ENCODE data around the gene IL18R1. TPM values are rescaled to one million over a fixed set of nuclear protein-coding genes. Genes with fewer than 3 reads are reported as not detected.

Gene IL18R1
- total RNA-seq, 3 donors from 2014 or later, result 3.9 to 6.1 (median 5.2) TPM

DNA sequence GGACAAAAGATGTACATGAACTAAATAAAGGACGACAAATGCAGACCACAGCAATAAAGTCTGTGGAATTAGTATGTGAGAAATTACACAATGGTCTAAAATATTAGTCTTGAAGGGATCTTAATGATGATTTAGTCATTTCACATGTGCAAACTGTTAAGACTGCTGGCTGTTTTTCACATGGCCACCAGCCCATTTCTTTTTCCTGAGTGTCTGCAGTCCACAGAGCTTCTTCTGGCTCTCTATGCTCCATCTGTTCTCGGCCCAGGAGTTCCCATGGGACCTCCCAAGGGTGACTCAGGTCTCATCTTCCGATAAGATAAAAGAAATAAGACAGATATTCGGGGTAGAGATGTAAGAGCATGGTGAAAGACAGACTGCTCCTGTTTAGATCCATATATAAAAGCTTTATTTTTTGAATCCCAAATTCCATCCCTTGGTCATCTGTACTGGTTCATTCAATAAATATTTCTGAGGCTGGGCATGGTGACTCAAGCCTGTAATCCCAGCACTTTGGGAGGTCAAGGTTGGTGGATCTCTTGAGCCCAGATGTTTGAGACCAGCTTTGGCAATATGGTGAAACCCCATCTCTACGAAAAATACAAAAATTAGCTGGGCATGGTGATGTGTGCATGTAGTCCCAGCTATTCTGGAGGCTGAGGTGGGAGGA is 24.1 kb upstream of the IL18R1 start:
- H3K4me3 ChIP-seq, result no peak overlapping the region
- H3K4me1 ChIP-seq (ENCODE audit: low read depth), result no peaks in the 10 kb centered on the region
- DNase-seq, result no peak
- TF ChIP-seq, protein P1, sequence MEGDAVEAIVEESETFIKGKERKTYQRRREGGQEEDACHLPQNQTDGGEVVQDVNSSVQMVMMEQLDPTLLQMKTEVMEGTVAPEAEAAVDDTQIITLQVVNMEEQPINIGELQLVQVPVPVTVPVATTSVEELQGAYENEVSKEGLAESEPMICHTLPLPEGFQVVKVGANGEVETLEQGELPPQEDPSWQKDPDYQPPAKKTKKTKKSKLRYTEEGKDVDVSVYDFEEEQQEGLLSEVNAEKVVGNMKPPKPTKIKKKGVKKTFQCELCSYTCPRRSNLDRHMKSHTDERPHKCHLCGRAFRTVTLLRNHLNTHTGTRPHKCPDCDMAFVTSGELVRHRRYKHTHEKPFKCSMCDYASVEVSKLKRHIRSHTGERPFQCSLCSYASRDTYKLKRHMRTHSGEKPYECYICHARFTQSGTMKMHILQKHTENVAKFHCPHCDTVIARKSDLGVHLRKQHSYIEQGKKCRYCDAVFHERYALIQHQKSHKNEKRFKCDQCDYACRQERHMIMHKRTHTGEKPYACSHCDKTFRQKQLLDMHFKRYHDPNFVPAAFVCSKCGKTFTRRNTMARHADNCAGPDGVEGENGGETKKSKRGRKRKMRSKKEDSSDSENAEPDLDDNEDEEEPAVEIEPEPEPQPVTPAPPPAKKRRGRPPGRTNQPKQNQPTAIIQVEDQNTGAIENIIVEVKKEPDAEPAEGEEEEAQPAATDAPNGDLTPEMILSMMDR (IDR thresholded peaks at IDR 0.05), result no peak
- H3K9me3 ChIP-seq, result no peaks in the 10 kb centered on the region
- H3K36me3 ChIP-seq (ENCODE audit: low read depth), result no peaks in the 10 kb centered on the region
- intact Hi-C loops (cut with DNase I, micrococcal nuclease), result no loop called here
- no peak for ATAC-seq

DNA sequence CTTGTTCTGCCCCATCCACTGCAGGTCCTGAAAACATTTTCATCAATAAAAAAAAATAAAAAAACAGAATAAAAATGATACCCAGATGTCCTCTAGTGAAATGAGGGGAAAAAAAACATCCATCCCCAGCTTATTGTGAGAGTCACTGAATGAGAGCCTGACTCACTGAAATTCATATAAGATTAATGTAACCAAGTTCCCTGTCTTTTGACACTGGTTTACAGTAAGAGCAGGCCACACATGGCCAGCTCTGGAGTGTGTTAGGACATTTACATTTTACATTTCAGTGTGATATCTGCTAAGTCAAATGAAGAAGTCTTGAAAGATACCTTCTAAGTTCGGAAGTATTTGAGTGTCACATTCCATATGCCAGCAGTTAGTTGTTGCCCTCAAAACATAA is 21.1 kb upstream of the IL18R1 start:
- Histone ChIP-seq H3K9me3 (no peaks in the 10 kb centered on the region), H3K36me3 (ENCODE audit: low read depth) (no peaks in the 10 kb centered on the region), H3K4me1 (ENCODE audit: low read depth) (no peaks in the 10 kb centered on the region), H3K4me3 (no peak overlapping the region)
- intact Hi-C loops (cut with DNase I, micrococcal nuclease), result no loop called here
- no peak for DNase-seq
- no peak for ATAC-seq
- TF ChIP-seq, protein P1 (IDR thresholded peaks at IDR 0.05), result no peak

DNA sequence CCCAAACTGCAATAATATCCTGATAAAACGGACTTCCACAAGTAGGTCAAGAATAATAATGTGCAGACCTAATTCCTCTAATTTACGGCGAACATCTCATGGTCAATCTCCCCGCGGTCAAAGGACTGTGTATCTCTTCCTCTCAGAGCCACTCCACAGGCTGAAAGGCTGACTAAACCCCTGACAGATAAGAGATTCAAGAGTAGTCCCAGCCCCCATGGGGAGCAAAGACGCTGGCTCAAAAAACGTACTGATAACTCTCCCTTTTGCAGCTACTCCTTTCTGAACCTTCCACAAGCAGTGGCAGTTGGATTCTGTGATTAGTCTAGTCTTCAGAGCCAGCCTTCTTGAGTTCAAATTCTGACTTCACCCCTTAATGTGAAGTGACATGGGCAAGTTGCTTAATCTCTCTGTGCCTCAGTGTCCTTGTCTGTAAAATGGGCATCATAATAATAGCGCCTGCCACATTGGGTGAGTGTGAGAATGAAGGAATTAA is 19.7 kb upstream of the IL18R1 start:
- DNase-seq (no peak), ATAC-seq (no peak)
- no peak overlapping the region for H3K4me3 ChIP-seq
- no peaks in the 10 kb centered on the region for H3K4me1 ChIP-seq (ENCODE audit: low read depth)
- intact Hi-C loops (cut with DNase I, micrococcal nuclease), result no loop called here
- no peaks in the 10 kb centered on the region for H3K9me3 ChIP-seq
- TF ChIP-seq, protein P1 (IDR thresholded peaks at IDR 0.05), result no peak
- no peaks in the 10 kb centered on the region for H3K36me3 ChIP-seq (ENCODE audit: low read depth)

DNA sequence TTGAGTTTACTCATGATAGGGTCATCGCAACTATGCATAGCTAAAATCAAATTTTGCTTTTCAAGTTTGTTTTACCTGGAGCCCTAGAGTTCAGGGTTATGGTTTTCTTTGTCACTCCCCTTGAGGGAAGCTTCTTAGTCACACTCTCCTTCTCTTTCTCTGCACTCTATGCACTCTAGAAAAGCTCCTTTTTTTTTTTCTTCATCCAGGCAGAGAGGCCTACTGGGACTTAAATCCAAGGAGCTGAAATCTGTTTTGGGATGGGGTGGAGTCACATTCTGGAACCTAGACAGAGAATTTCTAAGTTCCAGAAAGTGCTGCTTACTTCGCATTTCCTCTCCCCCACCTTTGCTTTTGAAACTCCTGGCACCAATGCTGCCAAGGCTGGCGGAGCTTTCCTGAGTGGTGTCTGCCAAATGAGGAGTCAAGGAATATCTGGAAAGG is 19.1 kb upstream of the IL18R1 start:
- Histone ChIP-seq H3K4me3 (no peak overlapping the region), H3K36me3 (ENCODE audit: low read depth) (no peaks in the 10 kb centered on the region), H3K9me3 (no peaks in the 10 kb centered on the region), H3K4me1 (ENCODE audit: low read depth) (no peaks in the 10 kb centered on the region)
- ATAC-seq, result no peak
- intact Hi-C loops (cut with DNase I, micrococcal nuclease), result no loop called here
- no peak for DNase-seq
- TF ChIP-seq, protein P1 (IDR thresholded peaks at IDR 0.05), result no peak

DNA sequence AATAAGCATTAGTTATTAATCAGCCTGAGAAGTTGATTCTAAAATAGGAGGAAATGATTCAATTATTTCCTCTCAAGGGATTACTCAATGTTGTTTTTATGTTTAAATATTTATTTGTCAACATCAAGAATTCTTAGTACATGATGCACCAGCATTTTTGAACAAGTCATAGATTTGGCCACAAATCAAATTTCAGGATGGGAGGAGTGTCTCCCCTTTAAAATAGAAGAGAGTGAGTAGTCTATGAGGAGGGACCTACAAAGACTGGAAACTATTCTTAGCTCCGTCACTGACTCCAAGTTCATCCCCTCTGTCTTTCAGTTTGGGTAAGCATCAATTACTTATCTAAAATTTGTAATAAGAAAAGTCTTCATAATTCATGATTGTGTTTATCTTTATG is 18.6 kb upstream of the IL18R1 start:
- H3K4me1 ChIP-seq (ENCODE audit: low read depth), result no peaks in the 10 kb centered on the region
- H3K36me3 ChIP-seq (ENCODE audit: low read depth), result no peaks in the 10 kb centered on the region
- intact Hi-C loops (cut with DNase I, micrococcal nuclease), result no loop called here
- DNase-seq (no peak), ATAC-seq (no peak)
- H3K4me3 ChIP-seq, result no peak overlapping the region
- H3K9me3 ChIP-seq, result no peaks in the 10 kb centered on the region
- TF ChIP-seq, protein P1 (IDR thresholded peaks at IDR 0.05), result no peak
